Immature natural killer cell (primary cell): ENCODE data around the gene GMEB2. TPM values are rescaled to one million over a fixed set of nuclear protein-coding genes. Genes with fewer than 3 reads are reported as not detected.

ENCODE experiments used
- DNase-seq, 3 donors: peaks; one replicate each; pipeline ENCODE4 v3.0.0; 2022; ENCODE audit warnings: mixed read lengths in 1 of 3
- H3K27ac Mint-ChIP-seq, 6 donors: one replicate each; pipeline ENCODE4 v1.8.0; 2020; ENCODE audit warnings: mixed read lengths in 6 of 6, mild to moderate bottlenecking in 5 of 6, inconsistent platforms in 4 of 6, moderate library complexity in 3 of 6
- H3K27me3 Mint-ChIP-seq, 3 donors: one replicate each; pipeline ENCODE4 v1.8.0; 2020 to 2021; ENCODE audit warnings: low read depth in 3 of 3, mild to moderate bottlenecking in 3 of 3, mixed read lengths in 3 of 3, moderate library complexity in 3 of 3, inconsistent platforms in 1 of 3
- H3K36me3 Mint-ChIP-seq, 3 donors: one replicate each; pipeline ENCODE4 v1.8.0; 2020; ENCODE audit warnings: mixed read lengths in 3 of 3, inconsistent platforms in 2 of 3, mild to moderate bottlenecking in 2 of 3
- H3K4me1 Mint-ChIP-seq, 2 donors: one replicate each; pipeline ENCODE4 v1.8.0; 2020; ENCODE audit warnings: inconsistent platforms in 2 of 2, mild to moderate bottlenecking in 2 of 2, mixed read lengths in 2 of 2, moderate library complexity in 1 of 2
- H3K4me3 Mint-ChIP-seq, 5 donors: one replicate each; pipeline ENCODE4 v1.8.0; 2020; ENCODE audit warnings: mild to moderate bottlenecking in 5 of 5, mixed read lengths in 5 of 5, inconsistent platforms in 3 of 5, moderate library complexity in 3 of 5
- H3K9me3 Mint-ChIP-seq, 6 donors: one replicate each; pipeline ENCODE4 v1.8.0; 2020; ENCODE audit warnings: mild to moderate bottlenecking in 6 of 6, mixed read lengths in 6 of 6, inconsistent platforms in 4 of 6, moderate library complexity in 3 of 6
- polyA plus RNA-seq, 3 donors: library from polyadenylated mRNA; unstranded; fragments of 300-500 nt; fragmentation: Illumina TruSeq; gene quantifications; one replicate each; pipeline ENCODE4 v1.2.3, GENCODE V29; 2021

GMEB2 gene
- polyA plus RNA-seq, 3 donors from 2014 or later: 2.7 to 11.4 TPM; not detected in 1

DNA sequence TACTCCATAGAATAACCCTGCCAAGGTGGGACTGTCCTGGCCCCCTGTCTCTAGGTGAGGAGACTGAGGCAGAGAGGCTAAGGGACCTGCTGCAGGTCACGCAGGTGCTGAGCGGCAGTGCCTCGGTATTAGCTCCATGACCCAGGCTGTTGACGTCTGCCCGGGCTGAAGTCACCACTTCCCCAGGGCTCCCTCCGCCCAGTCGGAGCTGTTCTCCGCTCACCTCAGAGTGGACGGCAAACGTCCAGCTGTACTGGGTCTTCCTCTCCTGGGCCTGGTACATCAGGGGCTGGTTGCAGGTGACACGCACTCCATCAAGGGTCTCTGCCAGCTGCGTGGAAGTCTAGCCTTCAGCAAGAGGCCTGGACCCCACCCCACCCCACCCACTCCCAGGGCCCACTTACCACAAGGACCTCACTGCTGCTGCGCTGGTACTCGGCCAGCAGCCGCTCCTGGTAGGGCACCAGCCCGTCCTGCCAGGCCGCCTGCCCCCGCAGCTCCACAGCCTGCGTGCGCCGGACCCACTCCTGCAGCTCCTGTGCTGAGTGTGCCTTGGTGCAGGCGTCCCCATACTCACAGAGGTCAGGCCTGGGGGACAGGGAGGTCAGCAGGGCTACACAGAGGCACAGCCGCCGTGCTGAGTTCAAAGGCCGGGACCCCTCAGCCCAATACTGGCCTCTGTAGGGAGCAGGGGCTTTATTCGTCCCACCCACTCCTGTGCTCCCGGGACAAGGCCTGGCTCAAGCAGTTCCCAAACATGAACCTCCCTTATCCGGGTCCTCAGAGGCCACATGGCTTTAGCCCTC lies 56.4 kb downstream of the GMEB2 start:
- Mint-ChIP-seq H3K27ac (no peak overlapping the region), H3K4me3 (no peak overlapping the region), H3K9me3 (no peaks in the 10 kb centered on the region), H3K4me1 (peaks cover 22 to 26% of the 10 kb centered on the region in 2 donors), H3K36me3 (peaks cover 0 to 9% (median 0%) of the 10 kb centered on the region in 3 donors), H3K27me3 (peaks cover 15 to 20% (median 15%) of the 10 kb centered on the region in 3 donors)
- no peak for DNase-seq

DNA sequence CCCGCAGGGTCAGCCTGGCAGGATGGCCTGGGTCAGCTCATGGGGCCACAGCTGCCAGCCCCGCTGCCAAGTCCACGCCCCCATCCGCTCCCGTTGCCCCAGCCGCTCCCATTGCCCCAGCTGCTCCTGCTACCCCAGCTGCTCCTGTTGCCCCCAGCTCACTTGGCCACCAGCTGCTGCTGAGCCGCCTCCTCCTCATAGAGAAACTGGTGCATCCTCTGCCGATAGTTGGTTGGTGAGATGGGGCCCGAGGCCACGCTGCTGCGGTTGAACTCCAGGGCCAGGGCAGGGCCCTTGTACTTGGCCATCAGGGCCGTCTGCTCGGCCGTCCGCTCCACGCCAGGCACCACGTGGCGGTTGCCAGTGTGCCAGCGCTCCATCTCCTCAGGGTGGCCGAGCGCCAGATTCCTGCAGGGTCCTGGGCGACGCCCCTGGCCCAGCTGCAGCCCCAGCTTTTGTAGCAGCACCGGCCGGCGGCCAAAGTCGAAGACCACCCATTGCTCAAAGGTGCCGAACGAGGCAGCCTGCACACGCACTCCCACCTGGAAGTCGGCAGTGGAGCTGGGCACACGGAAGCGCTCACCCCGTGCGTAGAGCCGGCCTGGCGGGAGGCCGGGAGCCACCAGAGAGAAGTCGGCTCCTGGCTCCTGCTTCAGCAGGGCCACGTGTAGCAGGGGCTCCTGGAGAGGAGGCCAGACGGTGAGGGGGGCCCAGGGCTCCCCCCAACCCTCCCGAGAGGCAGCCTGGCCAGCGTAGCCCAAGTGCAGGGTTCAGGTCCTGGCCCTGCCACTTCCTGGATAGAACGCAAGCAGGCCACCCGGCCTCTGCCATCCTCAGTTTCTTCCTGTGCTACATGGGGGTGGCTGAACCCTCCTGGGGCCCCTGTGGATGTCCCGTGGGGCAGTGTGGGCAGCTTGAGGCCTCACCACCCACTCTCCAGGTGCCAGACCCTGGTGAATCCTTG lies 57.6 kb downstream of the GMEB2 start:
- Mint-ChIP-seq H3K9me3 (no peaks in the 10 kb centered on the region), H3K4me1 (peaks cover 22 to 26% of the 10 kb centered on the region in 2 donors), H3K36me3 (peaks cover 0 to 10% (median 0%) of the 10 kb centered on the region in 3 donors), H3K27ac (peak overlapping the region in 1 of 6 donors; percentile 40), H3K4me3 (peak overlapping the region in 4 of 5 donors; percentile 30 to 80 (median 66)), H3K27me3 (peaks cover 15 to 21% (median 15%) of the 10 kb centered on the region in 3 donors)
- no peak for DNase-seq

DNA sequence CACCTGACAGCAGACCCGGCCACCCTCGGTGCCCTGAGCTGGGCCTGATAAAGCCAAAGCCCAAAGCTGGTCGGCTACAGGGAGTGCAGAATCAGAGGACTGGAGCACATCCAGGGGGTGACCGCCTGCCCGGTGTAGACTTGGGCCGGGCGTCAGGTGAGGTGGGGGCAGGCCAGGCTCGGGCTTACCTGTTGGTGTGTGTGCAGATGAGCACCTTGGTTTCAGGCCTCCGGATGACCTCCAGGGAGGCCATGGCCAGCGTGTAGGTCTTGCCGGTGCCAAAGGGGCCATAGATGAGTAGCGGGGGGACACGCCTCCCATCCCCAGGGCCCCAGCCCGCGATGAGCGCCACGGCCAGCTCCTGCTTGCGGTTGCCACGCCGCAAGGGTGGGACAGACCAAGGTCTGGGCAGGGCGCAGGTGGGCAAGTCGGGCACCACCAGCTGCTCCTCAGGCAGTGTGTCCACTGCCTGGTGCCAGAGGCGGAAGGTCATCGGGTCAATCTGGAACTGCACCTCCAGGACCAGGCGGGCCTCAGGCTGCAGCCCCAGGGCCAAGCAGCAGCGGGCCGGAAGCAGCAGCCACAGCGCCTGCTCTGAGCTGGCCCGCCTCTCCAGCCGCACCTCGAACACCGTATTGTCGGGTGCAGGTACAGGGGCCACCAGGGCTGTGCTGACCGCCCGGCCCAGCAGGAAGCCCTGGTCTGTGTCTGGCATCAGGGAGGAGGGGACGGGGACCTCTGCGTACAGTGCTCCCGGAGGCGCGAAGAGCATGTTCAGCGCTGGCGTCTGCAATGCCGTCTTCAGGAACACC lies 58.5 kb downstream of the GMEB2 start:
- H3K27ac Mint-ChIP-seq: peak overlapping the region; percentile 86 to 94 (median 92)
- DNase-seq: peak in 2 of 3 donors; percentile 28 to 37
- H3K4me3 Mint-ChIP-seq: peak overlapping the region; percentile 75 to 86 (median 84)
- H3K27me3 Mint-ChIP-seq: peaks cover 15 to 21% (median 18%) of the 10 kb centered on the region in 3 donors
- H3K4me1 Mint-ChIP-seq: peaks cover 22 to 26% of the 10 kb centered on the region in 2 donors
- no peaks in the 10 kb centered on the region for H3K9me3 Mint-ChIP-seq
- peaks cover 0 to 10% (median 0%) of the 10 kb centered on the region in 3 donors for H3K36me3 Mint-ChIP-seq

DNA sequence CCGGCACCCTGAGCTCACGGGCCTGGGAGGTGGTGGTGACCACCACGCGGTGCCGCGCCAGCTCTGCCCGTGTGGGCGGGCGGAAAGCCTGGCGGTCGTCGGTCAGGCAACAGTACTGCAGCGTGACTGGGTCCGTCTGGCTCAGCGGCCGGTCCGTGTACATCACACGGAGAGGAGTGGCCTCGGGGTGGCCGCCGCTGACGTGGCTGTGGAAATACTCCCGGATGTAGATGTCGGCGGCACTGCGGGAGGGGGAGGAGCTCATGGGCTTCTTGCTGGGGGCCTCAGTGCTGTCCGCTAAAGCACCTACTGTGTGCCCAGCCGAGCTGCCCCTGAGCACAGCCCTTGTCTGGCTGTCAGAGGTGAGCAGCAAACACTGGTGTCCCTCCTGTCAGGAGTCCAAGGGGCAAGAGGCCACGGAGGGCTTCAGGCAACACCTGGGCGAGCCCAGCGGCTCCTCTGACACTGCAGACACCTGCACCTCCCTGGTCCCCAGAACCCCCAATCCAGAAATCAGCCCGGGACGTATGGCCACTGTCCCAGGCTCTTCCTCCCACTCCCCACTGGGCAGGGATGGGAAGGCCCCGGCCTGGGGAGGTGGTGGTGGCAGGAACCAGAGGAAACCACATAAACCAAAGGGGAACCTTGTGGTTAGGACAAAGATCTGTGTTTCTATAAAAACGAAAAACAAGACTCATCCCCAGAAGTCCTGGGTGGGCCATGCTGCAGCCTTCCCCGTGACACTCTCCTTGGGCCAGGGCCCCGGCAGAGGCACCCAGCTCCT lies 59.3 kb downstream of the GMEB2 start:
- H3K27me3 Mint-ChIP-seq: peaks cover 15 to 21% (median 18%) of the 10 kb centered on the region in 3 donors
- H3K4me1 Mint-ChIP-seq: peaks cover 22 to 26% of the 10 kb centered on the region in 2 donors
- no peaks in the 10 kb centered on the region for H3K9me3 Mint-ChIP-seq
- peak; percentile 86 to 89 (median 88) for DNase-seq
- H3K27ac Mint-ChIP-seq: peak overlapping the region; percentile 86 to 94 (median 92)
- H3K36me3 Mint-ChIP-seq: peaks cover 0 to 10% (median 0%) of the 10 kb centered on the region in 3 donors
- H3K4me3 Mint-ChIP-seq: peak overlapping the region; percentile 75 to 86 (median 84)

DNA sequence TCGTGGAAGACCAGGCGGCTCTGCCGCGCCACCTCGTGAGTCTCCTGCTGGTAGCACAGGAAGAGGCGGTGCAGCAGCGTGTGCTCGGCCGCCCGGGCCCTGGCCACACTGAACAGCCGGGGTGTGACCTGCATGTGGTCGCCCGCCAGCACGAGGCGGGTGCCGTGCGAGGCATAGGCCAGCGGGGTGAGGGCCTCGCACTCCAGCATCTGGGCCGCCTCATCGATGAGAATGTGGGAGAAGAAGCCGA lies 59.8 kb downstream of the GMEB2 start:
- no peak for DNase-seq
- Mint-ChIP-seq H3K4me1 (peaks cover 22 to 26% of the 10 kb centered on the region in 2 donors), H3K36me3 (peaks cover 0 to 10% (median 0%) of the 10 kb centered on the region in 3 donors), H3K4me3 (peak overlapping the region; percentile 75 to 86 (median 84)), H3K27me3 (peaks cover 15 to 21% (median 18%) of the 10 kb centered on the region in 3 donors), H3K27ac (peak overlapping the region; percentile 86 to 94 (median 92)), H3K9me3 (no peaks in the 10 kb centered on the region)

DNA sequence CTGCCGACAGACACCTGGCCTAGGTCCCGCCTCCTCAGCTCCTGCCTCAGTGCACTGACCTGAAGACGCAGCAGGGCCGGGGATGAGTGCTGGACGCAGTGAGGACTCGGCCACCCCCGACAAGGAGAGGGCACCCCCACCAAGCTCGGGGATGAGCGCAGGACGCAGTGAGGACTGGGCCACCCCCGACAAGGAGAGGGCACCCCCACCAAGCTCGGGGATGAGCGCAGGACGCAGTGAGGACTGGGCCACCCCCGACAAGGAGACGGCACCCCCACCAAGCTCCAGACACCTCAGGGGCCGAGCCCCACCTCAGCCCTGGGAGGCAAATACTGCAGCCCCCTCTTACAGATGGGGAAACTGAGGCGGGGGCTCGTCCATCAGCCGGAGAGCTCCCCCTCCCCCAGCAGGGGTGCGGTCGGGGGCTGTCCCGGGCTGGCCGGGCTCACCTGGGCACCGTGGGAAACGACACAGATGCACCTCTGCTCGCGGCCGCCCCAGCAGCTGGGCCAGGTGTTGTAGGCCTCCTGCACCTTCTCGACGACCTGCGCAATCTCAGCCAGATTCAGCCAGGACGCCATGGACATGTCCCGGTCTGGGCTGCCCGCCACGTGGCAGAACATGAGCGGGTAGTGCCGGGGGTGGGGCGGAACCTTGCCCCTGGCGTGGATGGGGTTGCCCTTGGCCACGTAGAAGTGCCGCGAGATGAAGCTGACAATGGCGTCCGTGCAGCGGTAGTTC lies 60.3 kb downstream of the GMEB2 start:
- Mint-ChIP-seq H3K36me3 (peaks cover 0 to 10% (median 0%) of the 10 kb centered on the region in 3 donors), H3K27ac (peak overlapping the region; percentile 86 to 94 (median 92)), H3K4me1 (peaks cover 22 to 26% of the 10 kb centered on the region in 2 donors), H3K9me3 (no peaks in the 10 kb centered on the region), H3K4me3 (peak overlapping the region; percentile 75 to 86 (median 84)), H3K27me3 (peaks cover 15 to 21% (median 18%) of the 10 kb centered on the region in 3 donors)
- DNase-seq: no peak

DNA sequence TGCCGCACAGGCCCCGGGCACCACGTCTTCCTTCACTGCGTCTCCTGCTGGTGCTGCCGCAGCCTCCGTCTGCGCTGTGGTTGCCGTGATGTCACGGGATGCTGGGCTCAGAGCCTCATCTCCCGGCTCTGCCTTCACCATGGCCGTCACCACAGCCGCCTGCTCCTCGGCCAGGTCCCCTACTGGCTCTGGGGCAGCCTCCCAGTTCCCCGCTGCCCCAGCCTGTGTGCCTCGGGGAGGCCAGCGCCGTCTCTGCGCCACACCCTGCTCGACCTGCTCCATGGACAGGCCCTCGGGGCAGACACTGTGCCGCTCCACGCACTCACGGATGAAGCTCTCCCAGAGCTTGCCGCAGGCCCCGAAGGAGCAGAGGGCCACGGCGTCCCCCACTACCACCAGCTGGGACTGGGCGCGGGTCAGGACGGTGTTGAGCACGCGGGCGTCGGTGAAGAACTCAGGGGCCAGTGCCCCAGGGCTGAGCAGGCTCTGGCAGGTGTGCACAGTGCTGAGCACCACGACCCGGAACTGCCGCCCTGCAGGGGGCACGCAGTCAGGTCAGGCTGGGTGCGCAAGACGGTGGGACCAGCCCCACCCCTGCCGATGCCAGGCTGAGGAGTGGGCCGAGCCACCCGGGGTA lies 61.1 kb downstream of the GMEB2 start:
- Mint-ChIP-seq H3K27me3 (peaks cover 15 to 21% (median 18%) of the 10 kb centered on the region in 3 donors), H3K27ac (no peak overlapping the region), H3K9me3 (no peaks in the 10 kb centered on the region), H3K36me3 (peaks cover 0 to 10% (median 0%) of the 10 kb centered on the region in 3 donors), H3K4me3 (no peak overlapping the region), H3K4me1 (peaks cover 22 to 26% of the 10 kb centered on the region in 2 donors)
- no peak for DNase-seq

DNA sequence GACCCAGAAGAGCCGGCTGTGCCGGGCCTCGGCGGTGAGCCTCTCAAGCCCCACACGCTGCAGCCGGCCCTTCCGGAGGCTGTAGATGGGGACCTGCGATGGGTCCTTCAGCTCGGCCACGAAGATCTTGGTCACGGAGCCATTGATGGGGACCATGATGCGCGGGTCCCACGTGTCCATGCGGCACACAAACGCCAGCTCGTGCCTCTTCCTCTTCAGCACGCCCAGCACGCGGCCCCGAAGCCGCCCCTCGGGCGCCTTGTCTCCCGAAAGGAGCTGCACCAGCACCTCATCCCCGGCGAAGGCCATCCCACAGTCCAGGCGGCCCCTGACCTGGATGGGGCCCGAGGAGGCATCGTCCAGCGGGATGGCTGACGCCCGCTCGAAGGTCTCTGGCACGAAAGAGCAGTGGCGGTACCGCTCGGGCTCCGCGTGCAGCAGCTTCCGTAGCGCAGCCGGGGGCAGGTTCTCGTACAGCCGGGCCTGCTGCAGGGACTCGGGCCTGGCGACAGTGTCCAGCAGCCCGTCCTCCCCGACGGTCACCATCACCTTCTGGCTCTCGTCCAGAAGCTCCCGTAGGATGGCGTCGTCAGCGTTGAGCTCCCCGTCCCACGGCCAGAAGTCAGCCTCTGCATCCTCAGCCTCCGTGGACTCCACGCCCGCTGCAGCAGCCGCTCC lies 61.7 kb downstream of the GMEB2 start:
- Mint-ChIP-seq H3K27ac (no peak overlapping the region), H3K9me3 (no peaks in the 10 kb centered on the region), H3K4me3 (no peak overlapping the region), H3K4me1 (peaks cover 22 to 28% of the 10 kb centered on the region in 2 donors), H3K36me3 (peaks cover 0 to 10% (median 3%) of the 10 kb centered on the region in 3 donors), H3K27me3 (peaks cover 17 to 21% (median 18%) of the 10 kb centered on the region in 3 donors)
- DNase-seq: no peak

DNA sequence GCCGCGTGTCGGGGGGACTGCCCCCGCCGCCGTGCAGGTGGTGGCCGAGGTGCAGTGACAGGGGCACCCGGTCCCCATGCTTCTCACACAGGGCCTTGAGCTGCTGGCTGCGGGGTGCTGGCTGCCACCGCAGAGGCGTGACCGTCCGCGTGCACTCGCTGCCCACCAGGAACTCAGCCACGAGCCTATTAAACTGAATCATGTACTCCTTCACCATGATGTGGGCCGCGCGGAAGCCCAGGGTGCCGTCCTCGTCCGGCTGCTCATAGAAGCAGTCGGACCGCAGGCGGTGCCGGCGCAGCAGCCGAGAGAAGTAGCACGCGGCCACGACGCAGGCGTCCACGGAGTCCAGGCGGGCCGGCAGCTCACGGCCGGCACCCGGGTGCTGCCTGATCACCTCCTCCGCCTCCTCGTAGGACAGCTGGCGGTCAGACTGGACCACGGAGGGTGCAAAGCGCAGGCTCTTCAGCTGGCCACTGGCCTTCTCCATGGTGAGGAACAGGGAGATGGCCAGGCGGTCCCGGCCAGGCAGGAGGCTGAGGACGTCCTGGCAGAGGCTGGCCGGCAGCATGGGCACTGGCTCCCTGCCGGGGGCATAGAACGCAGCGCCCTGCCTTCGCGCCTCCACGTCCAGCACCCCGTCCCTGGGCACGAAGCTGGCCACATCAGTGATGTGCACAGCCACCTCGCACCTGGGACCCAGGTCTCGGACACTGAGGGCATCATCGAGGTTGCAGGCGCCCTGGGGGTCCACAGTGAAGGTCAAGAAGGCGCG lies 62.7 kb downstream of the GMEB2 start:
- no peak overlapping the region for H3K4me3 Mint-ChIP-seq
- no peaks in the 10 kb centered on the region for H3K9me3 Mint-ChIP-seq
- H3K27ac Mint-ChIP-seq: no peak overlapping the region
- peaks cover 0 to 10% (median 3%) of the 10 kb centered on the region in 3 donors for H3K36me3 Mint-ChIP-seq
- H3K4me1 Mint-ChIP-seq: peaks cover 20 to 26% of the 10 kb centered on the region in 2 donors
- no peak for DNase-seq
- H3K27me3 Mint-ChIP-seq: peaks cover 17 to 20% (median 18%) of the 10 kb centered on the region in 3 donors

DNA sequence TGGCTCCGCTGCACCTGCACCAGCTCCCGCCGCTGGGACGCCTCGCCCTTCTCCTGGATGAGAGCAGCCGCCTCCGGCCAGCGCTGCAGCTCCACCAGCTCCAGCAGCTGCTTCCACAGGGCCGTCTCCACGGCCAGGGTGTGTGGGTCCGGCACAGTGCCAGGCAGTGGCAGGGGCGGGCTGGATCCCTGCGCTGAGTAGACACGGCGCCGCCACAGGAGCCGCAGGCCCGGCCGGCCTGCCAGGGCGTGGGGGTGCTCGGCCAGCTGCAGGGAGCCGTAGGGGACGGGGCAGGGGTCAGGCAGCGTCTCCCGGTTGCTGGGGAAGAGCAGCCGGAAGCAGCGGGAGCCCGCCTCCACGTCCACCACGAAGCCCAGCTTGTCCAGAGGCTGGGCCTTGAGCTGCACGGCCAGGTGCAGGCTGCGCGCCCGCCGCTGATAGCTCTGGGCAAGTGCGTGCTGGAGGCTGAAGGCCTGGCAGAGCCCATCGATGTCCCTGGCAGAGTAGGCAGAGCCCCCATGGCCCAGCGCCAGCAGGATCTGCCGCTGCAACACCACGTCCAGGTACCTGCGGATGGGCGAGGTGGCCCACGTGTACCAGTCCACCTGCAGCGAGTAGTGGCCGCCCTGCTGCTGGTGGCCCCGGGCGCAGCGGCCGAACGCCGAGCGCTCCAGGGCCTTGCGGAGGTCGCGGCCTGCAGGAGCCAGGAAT lies 63.5 kb downstream of the GMEB2 start:
- Mint-ChIP-seq H3K4me1 (peaks cover 16 to 19% of the 10 kb centered on the region in 2 donors), H3K27me3 (peaks cover 16 to 18% (median 17%) of the 10 kb centered on the region in 3 donors), H3K4me3 (no peak overlapping the region), H3K36me3 (peaks cover 0 to 10% (median 3%) of the 10 kb centered on the region in 3 donors), H3K9me3 (no peaks in the 10 kb centered on the region), H3K27ac (no peak overlapping the region)
- DNase-seq: no peak
